Neural cell (in vitro differentiated cells): ENCODE measurements around the gene TMEM220. TPM values are rescaled to one million over a fixed set of nuclear protein-coding genes. Genes with fewer than 3 reads are reported as not detected.

ENCODE experiments used
- H2AFZ ChIP-seq: fragments of 200-600, 300-800 bp; sonication (generic), shearing (Covaris generic); 2 replicates; pipeline ENCODE4 v1.6.0; 2014; ENCODE audit warnings: low read depth, mild to moderate bottlenecking, antibody characterized with exemption, low read length, moderate library complexity
- H3F3A ChIP-seq: fragments of 200-600 bp; shearing (Covaris generic); 2 replicates; pipeline ENCODE4 v1.6.1; 2016; ENCODE audit warnings: mild to moderate bottlenecking, moderate library complexity, mixed read lengths, antibody characterized with exemption, low read length; ENCODE audit not compliant: insufficient read depth, poor library complexity, severe bottlenecking
- H3K27ac ChIP-seq: fragments of 200-600, 300-800 bp; sonication (generic), shearing (Covaris generic); 2 replicates; pipeline ENCODE4 v1.5.1; 2014; ENCODE audit warnings: mild to moderate bottlenecking, low read length, moderate library complexity
- H3K27me3 ChIP-seq: fragments of 300-800, 200-600 bp; sonication (generic), shearing (Covaris generic); 2 replicates; pipeline ENCODE4 v1.6.0; 2014; ENCODE audit warnings: mild to moderate bottlenecking, low read depth, low read length, moderate library complexity; ENCODE audit not compliant: insufficient read depth
- H3K36me3 ChIP-seq: fragments of 300-800, 200-600 bp; sonication (generic), shearing (Covaris generic); 2 replicates; pipeline ENCODE4 v1.5.1; 2014; ENCODE audit warnings: mild to moderate bottlenecking, antibody characterized with exemption, low read length, moderate library complexity; ENCODE audit not compliant: insufficient read depth
- H3K4me2 ChIP-seq: fragments of 300-800, 200-600 bp; sonication (generic), shearing (Covaris generic); 2 replicates; pipeline ENCODE4 v1.6.0; 2014; ENCODE audit warnings: mild to moderate bottlenecking, low read length
- H3K4me3 ChIP-seq: fragments of 300-800, 200-600 bp; sonication (generic), shearing (Covaris generic); 2 replicates; pipeline ENCODE4 v1.5.1; 2014; ENCODE audit warnings: mild to moderate bottlenecking, low read length, moderate library complexity
- H3K79me2 ChIP-seq: fragments of 200-600 bp; shearing (Covaris generic); replicated peaks from 2 replicates; pipeline ENCODE4 v1.6.0; 2014; ENCODE audit warnings: mild to moderate bottlenecking, low read length, moderate library complexity; ENCODE audit not compliant: insufficient read depth
- H3K9ac ChIP-seq: fragments of 300-800, 200-600 bp; sonication (generic), shearing (Covaris generic); 2 replicates; pipeline ENCODE4 v1.6.1; 2016; ENCODE audit warnings: mild to moderate bottlenecking, low read length, mixed read lengths
- H3K9me2 ChIP-seq: fragments of 200-600 bp; shearing (Covaris generic); 2 replicates; pipeline ENCODE4 v1.6.1; 2016; ENCODE audit warnings: mild to moderate bottlenecking, low read length, mixed read lengths; ENCODE audit not compliant: insufficient read depth
- H3K9me3 ChIP-seq: fragments of 200-600, 300-800 bp; sonication (generic), shearing (Covaris generic); 2 replicates; pipeline ENCODE4 v1.6.1; 2016; ENCODE audit warnings: mild to moderate bottlenecking, mixed run types, low read length, moderate library complexity, mixed read lengths
- H4K20me1 ChIP-seq: fragments of 200-600 bp; shearing (Covaris generic); 2 replicates; pipeline ENCODE4 v1.6.1; 2016; ENCODE audit warnings: mild to moderate bottlenecking, mixed run types; ENCODE audit not compliant: insufficient read depth
- EP300 ChIP-seq: fragments of 450-650 bp; conservative IDR thresholded peaks from 2 replicates; pipeline ENCODE4 v1.6.1; 2014; ENCODE audit warnings: antibody characterized with exemption, mild to moderate bottlenecking, moderate library complexity; ENCODE audit not compliant: poor library complexity, severe bottlenecking
- EZH2 ChIP-seq: fragments of 200-600, 300-800 bp; shearing (Covaris generic), sonication (generic); IDR thresholded peaks from 2 replicates; pipeline ENCODE4 v1.6.1; 2014; ENCODE audit warnings: antibody characterized with exemption, low read length, borderline replicate concordance, mild to moderate bottlenecking; ENCODE audit not compliant: insufficient read depth, poor library complexity, severe bottlenecking
- MXI1 ChIP-seq: fragments of 450-650 bp; conservative IDR thresholded peaks from 2 replicates; pipeline ENCODE4 v1.6.1; 2014; ENCODE audit warnings: antibody characterized with exemption, mild to moderate bottlenecking; ENCODE audit not compliant: poor library complexity, severe bottlenecking
- POLR2AphosphoS5 ChIP-seq: IDR thresholded peaks from 2 replicates; pipeline ENCODE4 v1.6.1; 2012
- RAD21 ChIP-seq: fragments of 450-650 bp; conservative IDR thresholded peaks from 2 replicates; pipeline ENCODE4 v1.6.1; 2014; ENCODE audit warnings: antibody characterized with exemption, mild to moderate bottlenecking, moderate library complexity
- REST ChIP-seq: IDR thresholded peaks from 2 replicates; pipeline ENCODE4 v1.6.1; 2012; ENCODE audit warnings: borderline replicate concordance
- SMC3 ChIP-seq: fragments of 450-650 bp; conservative IDR thresholded peaks from 2 replicates; pipeline ENCODE4 v1.6.1; 2014; ENCODE audit warnings: antibody characterized with exemption, mild to moderate bottlenecking, moderate library complexity; ENCODE audit not compliant: poor library complexity
- TAF1 ChIP-seq: IDR thresholded peaks from 2 replicates; pipeline ENCODE4 v1.6.1; 2012; ENCODE audit warnings: low read depth
- polyA plus RNA-seq: library from polyadenylated mRNA; depleted of rRNA; stranded (reverse); fragments of >200 nt; gene quantifications from 2 replicates; pipeline ENCODE4 v1.2.3, GENCODE V29; 2014
- TF ChIP-seq, protein P1 (sequence below): fragments of 450-650 bp; IDR thresholded peaks from 2 replicates; pipeline ENCODE4 v1.5.1; 2014; ENCODE audit warnings: antibody characterized with exemption, mild to moderate bottlenecking, moderate library complexity; ENCODE audit not compliant: poor library complexity, severe bottlenecking

The TMEM220 gene
- polyA plus RNA-seq, 1 donor from 2014 or later: not detected

- H3K36me3 ChIP-seq: no peaks in the 10 kb centered on the region
- H3K9me2 ChIP-seq: no peaks in the 10 kb centered on the region
- H3K4me2 ChIP-seq: no peak overlapping the region
- peak overlapping the region; percentile 72 for H3K27ac ChIP-seq
- H3K9me3 ChIP-seq: no peaks in the 10 kb centered on the region
- no peak overlapping the region for H3K4me3 ChIP-seq
- H4K20me1 ChIP-seq: no peaks in the 10 kb centered on the region
- no peak overlapping the region for H3K9ac ChIP-seq
- TF ChIP-seq, protein P1, sequence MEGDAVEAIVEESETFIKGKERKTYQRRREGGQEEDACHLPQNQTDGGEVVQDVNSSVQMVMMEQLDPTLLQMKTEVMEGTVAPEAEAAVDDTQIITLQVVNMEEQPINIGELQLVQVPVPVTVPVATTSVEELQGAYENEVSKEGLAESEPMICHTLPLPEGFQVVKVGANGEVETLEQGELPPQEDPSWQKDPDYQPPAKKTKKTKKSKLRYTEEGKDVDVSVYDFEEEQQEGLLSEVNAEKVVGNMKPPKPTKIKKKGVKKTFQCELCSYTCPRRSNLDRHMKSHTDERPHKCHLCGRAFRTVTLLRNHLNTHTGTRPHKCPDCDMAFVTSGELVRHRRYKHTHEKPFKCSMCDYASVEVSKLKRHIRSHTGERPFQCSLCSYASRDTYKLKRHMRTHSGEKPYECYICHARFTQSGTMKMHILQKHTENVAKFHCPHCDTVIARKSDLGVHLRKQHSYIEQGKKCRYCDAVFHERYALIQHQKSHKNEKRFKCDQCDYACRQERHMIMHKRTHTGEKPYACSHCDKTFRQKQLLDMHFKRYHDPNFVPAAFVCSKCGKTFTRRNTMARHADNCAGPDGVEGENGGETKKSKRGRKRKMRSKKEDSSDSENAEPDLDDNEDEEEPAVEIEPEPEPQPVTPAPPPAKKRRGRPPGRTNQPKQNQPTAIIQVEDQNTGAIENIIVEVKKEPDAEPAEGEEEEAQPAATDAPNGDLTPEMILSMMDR: no peak
- TF ChIP-seq RAD21 (no peak), POLR2AphosphoS5 (no peak)
- no peaks in the 10 kb centered on the region for H3K79me2 ChIP-seq
- H3F3A ChIP-seq: peaks cover 4% of the 10 kb centered on the region
- H2AFZ ChIP-seq: no peak overlapping the region
- H3K27me3 ChIP-seq: no peaks in the 10 kb centered on the region
Observed at GRCh38 chr17:10756619-10757018, 26.8 kb upstream of the TMEM220 start.

DNA sequence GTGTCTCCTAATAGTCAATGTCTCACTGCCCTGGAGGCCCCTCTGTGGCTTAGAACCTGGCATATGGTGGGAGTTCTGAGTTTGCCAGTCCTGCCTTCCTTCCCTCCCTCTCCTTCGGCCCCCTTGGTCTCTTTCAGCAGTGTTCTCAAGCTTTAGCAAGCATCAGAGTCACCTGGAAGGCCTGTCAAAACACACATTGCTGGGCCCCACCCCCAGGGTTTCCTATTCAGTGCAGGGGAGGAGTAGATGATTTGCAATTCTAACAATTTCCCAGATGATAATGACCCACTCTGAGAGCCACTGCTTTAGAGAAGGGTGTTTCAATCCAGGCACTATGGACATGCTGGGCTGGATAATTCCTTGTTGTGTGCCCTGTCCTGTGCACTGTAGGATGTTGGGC lies 26.4 kb upstream of the TMEM220 start:
- Histone ChIP-seq H3K79me2 (no peaks in the 10 kb centered on the region), H3K4me2 (peak overlapping the region; percentile 30)

More for the DNA sequence above, 26.4 kb upstream of the TMEM220 start:
- H3K9ac ChIP-seq: peak overlapping the region; percentile 36
- no peaks in the 10 kb centered on the region for H3K9me3 ChIP-seq
- no peaks in the 10 kb centered on the region for H4K20me1 ChIP-seq
- peak overlapping the region; percentile 72 for H3K27ac ChIP-seq
- no peaks in the 10 kb centered on the region for H3K9me2 ChIP-seq
- TF ChIP-seq TAF1: no peak
- TF ChIP-seq SMC3: no peak
- no peak for TF ChIP-seq EZH2
- no peak for TF ChIP-seq EP300
- TF ChIP-seq, protein P1: no peak
- no peak for TF ChIP-seq POLR2AphosphoS5
- TF ChIP-seq RAD21: no peak
- no peak for TF ChIP-seq MXI1
- no peak for TF ChIP-seq REST
- H3K27me3 ChIP-seq: no peaks in the 10 kb centered on the region
- no peak overlapping the region for H3K4me3 ChIP-seq
- H2AFZ ChIP-seq: no peak overlapping the region
- H3F3A ChIP-seq: peaks cover 4% of the 10 kb centered on the region
- H3K36me3 ChIP-seq: no peaks in the 10 kb centered on the region
